ENCODE data around the gene DCTD. TPM values are rescaled to one million over a fixed set of nuclear protein-coding genes. Genes with fewer than 3 reads are reported as not detected.

DCTD gene
- total and polyA plus RNA-seq, 7 donors: 30.5 to 63.4 (median 47.3) TPM

GRCh38 chr4:182932651-182933050, 15.5 kb upstream of the DCTD start:
- DNase-seq (no peak), ATAC-seq (no peak)
- no peaks in the 10 kb centered on the region for H3K36me3 ChIP-seq (ENCODE audit: insufficient read depth in 1 of 2, low read depth in 1 of 2)
- H3K4me3 ChIP-seq: no peak overlapping the region
- 89 to 91% (median 89%) methylated on average over 5 of the region's 5 CpGs for WGBS, 3 donors
- no peaks in the 10 kb centered on the region for H3K4me1 ChIP-seq
- no peak overlapping the region for H3K27ac ChIP-seq
- H3K9me3 ChIP-seq: no peaks in the 10 kb centered on the region
- intact Hi-C loops (cut with DNase I): loop anchor here in 1 of 2 donors (10.0 kb wide), 1 partner anchor 142 kb away; no protein-coding TSS in a partner anchor
- no peaks in the 10 kb centered on the region for H3K27me3 ChIP-seq (ENCODE audit: insufficient read depth in 3 of 3, low read length in 2 of 3)
- TF ChIP-seq CTCF (IDR thresholded peaks at IDR 0.05): no peak

DNA sequence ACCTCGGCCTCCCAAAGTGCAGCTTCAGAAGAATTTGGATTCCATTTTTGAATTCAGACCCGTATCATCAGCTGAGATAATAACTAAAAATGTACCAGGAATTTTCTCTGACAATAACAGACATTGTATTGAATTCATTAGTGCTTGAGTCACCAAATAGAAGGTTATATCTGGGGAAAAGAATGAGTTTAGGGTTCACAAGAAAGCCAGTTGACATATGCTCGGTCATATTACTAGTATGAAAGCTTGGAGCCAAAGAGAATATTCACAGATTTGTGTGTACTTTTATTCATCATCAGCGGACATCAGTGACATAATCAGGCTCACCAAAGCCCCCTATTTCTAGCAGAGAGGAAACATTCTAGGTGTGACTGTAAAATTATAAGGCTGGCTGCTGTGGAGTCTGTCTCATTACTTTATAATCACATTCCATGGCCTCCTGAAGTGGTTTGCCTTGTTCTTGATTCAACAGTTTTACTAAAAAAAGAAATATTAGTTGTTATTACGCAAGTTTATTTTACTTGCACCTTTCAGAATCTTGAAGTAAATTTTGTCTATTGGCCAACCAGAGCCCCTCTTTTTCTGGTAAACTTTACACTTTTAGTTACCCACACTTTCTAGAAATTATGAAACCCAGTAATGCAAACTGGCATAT, 14.6 kb upstream of the DCTD start:
- no peak overlapping the region for H3K27ac ChIP-seq
- TF ChIP-seq CTCF (IDR thresholded peaks at IDR 0.05): no peak
- H3K27me3 ChIP-seq (ENCODE audit: insufficient read depth in 3 of 3, low read length in 2 of 3): no peaks in the 10 kb centered on the region
- no peak overlapping the region for H3K4me3 ChIP-seq
- DNase-seq (no peak), ATAC-seq (no peak)
- H3K4me1 ChIP-seq: no peaks in the 10 kb centered on the region
- no peaks in the 10 kb centered on the region for H3K9me3 ChIP-seq
- 81 to 86% (median 83%) methylated on average over 5 of the region's 5 CpGs for WGBS, 3 donors
- no peaks in the 10 kb centered on the region for H3K36me3 ChIP-seq (ENCODE audit: insufficient read depth in 1 of 2, low read depth in 1 of 2)
- intact Hi-C loops (cut with DNase I): loop anchor here in 1 of 2 donors (10.0 kb wide), 1 partner anchor 143 kb away; no protein-coding TSS in a partner anchor

DNA sequence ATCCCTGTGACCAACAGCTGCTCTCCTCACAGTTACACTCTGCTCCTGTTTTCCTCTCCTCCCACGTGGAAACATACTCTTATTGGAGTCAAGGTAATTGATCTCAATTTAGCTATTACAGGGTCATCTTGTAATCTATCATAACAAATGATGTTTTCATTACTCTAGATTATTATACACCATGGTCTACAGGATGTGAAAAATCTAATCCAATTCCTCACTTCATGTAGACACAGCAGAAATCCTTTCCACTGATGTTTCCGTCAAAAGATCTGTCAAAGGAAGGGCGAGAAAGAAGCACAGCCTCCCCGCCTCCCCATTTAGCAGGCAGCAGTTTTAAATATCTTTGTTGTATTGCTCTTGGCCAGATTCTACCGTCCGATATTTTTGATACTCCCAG, 13.7 kb upstream of the DCTD start:
- no peaks in the 10 kb centered on the region for H3K36me3 ChIP-seq (ENCODE audit: insufficient read depth in 1 of 2, low read depth in 1 of 2)
- no peaks in the 10 kb centered on the region for H3K9me3 ChIP-seq
- H3K27ac ChIP-seq: no peak overlapping the region
- ATAC-seq: no peak
- H3K27me3 ChIP-seq (ENCODE audit: insufficient read depth in 3 of 3, low read length in 2 of 3): no peaks in the 10 kb centered on the region
- no peak for TF ChIP-seq CTCF (IDR thresholded peaks at IDR 0.05)
- 79 to 82% (median 79%) methylated on average over 6 of the region's 6 CpGs for WGBS, 3 donors
- intact Hi-C loops (cut with DNase I): loop anchor here in 1 of 2 donors (10.0 kb wide), 1 partner anchor 144 kb away; no protein-coding TSS in a partner anchor
- no peak overlapping the region for H3K4me3 ChIP-seq
- no peaks in the 10 kb centered on the region for H3K4me1 ChIP-seq
- DNase-seq: no peak

- no peak overlapping the region for H3K4me3 ChIP-seq
- 86 to 91% (median 87%) methylated on average over 3 of the region's 3 CpGs for WGBS, 3 donors
- ATAC-seq (no peak), DNase-seq (no peak)
- H3K36me3 ChIP-seq (ENCODE audit: insufficient read depth in 1 of 2, low read depth in 1 of 2): no peaks in the 10 kb centered on the region
- H3K27me3 ChIP-seq (ENCODE audit: insufficient read depth in 3 of 3, low read length in 2 of 3): no peaks in the 10 kb centered on the region
- no peaks in the 10 kb centered on the region for H3K9me3 ChIP-seq
- H3K27ac ChIP-seq: no peak overlapping the region
- no peak for TF ChIP-seq CTCF (IDR thresholded peaks at IDR 0.05)
- intact Hi-C loops (cut with DNase I): no loop called here
- no peaks in the 10 kb centered on the region for H3K4me1 ChIP-seq
These were observed 12.1 kb upstream of the DCTD start for GRCh38 chr4:182929296-182929695.

DNA sequence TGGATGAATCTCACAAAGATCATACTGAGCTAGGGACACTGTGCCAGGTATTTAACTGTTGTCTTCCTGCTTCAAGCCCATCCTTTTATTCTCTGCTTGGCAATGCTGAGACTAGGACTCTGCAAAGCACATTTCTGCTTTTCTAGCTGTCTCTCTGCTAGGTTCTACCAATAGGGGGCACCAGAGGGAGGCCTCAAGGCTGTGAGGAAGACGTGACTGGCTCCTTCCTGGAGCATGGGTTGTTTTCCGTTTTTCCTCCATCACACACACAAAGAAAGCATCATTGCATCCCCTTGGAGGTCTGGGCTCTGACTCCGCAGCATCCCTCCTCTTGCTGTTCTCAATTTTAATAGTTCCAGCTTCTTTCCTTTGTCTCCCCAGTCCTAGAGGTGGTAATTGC, 10.9 kb upstream of the DCTD start:
- Histone ChIP-seq H3K4me1 (no peaks in the 10 kb centered on the region), H3K27me3 (ENCODE audit: insufficient read depth in 3 of 3, low read length in 2 of 3) (no peaks in the 10 kb centered on the region), H3K4me3 (no peak overlapping the region), H3K27ac (no peak overlapping the region), H3K9me3 (no peaks in the 10 kb centered on the region), H3K36me3 (ENCODE audit: insufficient read depth in 1 of 2, low read depth in 1 of 2) (no peaks in the 10 kb centered on the region)
- DNase-seq (no peak), ATAC-seq (no peak)
- no peak for TF ChIP-seq CTCF (IDR thresholded peaks at IDR 0.05)
- intact Hi-C loops (cut with DNase I): no loop called here
- 50 to 55% (median 51%) methylated on average over 3 of the region's 3 CpGs for WGBS, 3 donors

Measured in psoas muscle (tissue), 8 donors.